Stimulated activated CD8-positive, alpha-beta memory T cell treated with anti-CD3 and anti-CD28 coated beads, Interleukin-15, amount 100 ng/mL, for 24 hours (primary cell): ENCODE data around the gene TRIM52.

Experiments
- DNase-seq: peaks from one replicate; pipeline ENCODE4 v3.0.0-alpha.2; 2020; ENCODE audit warnings: low read depth

The TRIM52 gene

DNA sequence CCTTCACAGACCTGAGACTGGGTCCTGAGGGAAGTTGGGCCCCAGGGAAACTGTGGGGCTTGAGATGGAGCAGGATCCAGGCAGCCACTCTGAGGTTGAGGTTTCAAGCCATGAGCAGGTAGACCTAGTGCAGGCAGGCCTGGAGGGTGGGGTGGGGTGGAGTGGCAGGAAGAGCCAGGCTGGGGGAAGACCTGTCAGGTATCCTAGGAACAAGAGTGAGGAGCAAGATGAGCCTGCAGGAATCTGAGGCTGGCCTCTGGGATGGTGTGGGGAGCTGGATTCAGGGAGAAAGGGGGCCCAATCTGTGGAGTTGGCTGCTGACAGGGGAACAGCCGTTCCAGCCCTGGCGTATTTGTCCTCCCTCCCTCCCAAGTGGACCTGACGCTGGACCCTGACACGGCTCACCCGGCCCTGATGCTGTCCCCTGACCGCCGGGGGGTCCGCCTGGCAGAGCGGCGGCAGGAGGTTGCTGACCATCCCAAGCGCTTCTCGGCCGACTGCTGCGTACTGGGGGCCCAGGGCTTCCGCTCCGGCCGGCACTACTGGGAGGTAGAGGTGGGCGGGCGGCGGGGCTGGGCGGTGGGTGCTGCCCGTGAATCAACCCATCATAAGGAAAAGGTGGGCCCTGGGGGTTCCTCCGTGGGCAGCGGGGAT is 27.0 kb downstream of the TRIM52 start:
- DNase-seq, result no peak

GRCh38 chr5:181233088-181233800 is 27.7 kb downstream of the TRIM52 start:
- no peak for DNase-seq

- DNase-seq, result no peak
These were observed 28.4 kb downstream of the TRIM52 start for GRCh38 chr5:181232593-181232992.

GRCh38 chr5:181231432-181231831 is 29.5 kb downstream of the TRIM52 start:
- DNase-seq, result no peak

DNA sequence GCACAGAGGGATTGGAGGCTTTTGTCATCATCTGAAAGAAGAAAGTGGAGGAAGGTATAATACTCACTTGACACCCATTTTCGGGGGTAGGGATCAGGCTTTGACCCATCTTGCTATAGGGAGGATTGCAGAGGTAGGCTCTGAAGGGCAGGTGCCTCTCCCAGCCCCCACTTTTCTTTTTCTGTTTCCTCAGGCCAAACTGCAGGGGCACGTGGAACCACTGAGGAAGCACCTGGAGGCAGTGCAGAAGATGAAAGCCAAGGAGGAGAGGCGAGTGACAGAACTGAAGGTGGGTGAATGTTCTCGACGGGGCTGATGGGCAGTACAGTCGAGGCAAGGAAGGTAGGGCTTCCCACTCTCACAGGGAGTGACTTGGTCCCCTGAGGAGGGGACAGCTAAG is 30.4 kb downstream of the TRIM52 start:
- no peak for DNase-seq

DNA sequence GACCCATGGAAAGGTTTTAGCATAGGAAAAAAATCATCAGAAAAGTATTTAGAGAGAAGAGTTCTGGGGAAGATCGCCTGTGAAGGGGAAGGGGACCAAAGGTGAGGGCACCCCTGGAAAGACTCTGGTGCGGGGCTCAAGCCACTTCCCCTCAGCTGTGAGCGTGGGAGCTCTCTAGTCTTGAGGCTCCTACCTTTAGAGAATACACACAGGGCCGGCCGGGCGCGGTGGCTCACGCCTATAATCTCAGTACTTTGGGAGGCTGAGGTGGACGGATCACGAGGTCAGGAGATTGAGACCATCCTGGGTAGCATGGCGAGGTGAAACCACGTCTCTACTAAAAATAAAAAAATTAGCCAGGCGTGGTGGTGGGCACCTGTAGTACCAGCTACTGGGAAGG is 30.9 kb downstream of the TRIM52 start:
- DNase-seq, result no peak

DNA sequence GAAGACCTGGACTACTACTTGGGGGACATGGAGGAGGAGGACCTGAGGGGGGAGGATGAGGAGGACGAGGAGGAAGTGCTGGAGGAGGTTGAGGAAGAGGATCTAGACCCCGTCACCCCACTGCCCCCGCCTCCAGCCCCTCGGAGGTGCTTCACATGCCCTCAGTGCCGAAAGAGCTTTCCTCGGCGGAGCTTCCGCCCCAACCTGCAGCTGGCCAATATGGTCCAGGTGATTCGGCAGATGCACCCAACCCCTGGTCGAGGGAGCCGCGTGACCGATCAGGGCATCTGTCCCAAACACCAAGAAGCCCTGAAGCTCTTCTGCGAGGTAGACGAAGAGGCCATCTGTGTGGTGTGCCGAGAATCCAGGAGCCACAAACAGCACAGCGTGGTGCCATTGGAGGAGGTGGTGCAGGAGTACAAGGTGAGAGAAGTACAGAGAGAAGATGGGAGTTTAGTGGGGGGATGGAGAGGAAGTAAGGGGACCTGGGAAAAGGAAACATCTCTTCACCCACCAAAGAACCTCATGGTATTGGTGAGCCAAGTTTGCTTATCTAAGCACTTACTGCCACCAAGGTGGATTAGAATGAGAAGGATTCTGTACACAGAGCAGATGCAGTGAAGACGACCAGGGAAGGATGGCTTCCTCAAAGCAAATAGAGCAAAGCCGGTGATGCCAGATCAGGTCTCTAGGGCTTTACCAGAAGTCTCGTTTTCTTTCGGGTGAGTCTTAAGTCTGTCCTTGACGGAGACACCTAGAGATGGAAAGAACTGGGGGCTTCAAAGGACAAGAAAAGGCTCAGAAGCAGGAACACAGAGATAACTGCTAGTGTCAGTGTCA is 36.3 kb downstream of the TRIM52 start:
- no peak for DNase-seq

DNA sequence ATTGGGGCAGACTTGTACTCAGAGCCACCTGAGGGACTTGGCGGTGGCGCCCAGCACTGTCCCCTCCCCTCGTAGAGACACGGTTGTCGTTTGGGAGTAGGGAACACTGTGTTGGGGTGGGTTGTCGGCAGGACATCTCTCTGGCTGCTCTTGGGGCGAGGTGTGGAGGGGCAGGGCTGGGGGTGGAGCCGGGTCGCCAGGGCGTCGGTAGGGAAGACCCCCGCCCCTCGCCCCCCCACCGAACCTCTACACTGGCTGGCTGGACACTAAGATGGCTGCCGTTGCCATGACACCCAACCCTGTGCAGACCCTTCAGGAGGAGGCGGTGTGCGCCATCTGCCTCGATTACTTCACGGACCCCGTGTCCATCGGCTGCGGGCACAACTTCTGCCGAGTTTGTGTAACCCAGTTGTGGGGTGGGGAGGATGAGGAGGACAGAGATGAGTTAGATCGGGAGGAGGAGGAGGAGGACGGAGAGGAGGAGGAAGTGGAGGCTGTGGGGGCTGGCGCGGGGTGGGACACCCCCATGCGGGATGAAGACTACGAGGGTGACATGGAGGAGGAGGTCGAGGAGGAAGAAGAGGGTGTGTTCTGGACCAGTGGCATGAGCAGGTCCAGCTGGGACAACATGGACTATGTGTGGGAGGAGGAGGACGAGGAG is 37.1 kb downstream of the TRIM52 start:
- DNase-seq, result no peak

- DNase-seq, result peak; percentile 91
These were observed 37.8 kb downstream of the TRIM52 start, which contains the start of gene TRIM41 for GRCh38 chr5:181223058-181223728. TSS of gene TRIM41 (plus strand) at chr5:181223281. CDS start at chr5:181224000, 719 bp downstream.

- DNase-seq, result no peak
These were observed 38.3 kb downstream of the TRIM52 start for GRCh38 chr5:181222630-181223057.

GRCh38 chr5:181221792-181222629 is 38.9 kb downstream of the TRIM52 start:
- peak; percentile 100 for DNase-seq

DNA sequence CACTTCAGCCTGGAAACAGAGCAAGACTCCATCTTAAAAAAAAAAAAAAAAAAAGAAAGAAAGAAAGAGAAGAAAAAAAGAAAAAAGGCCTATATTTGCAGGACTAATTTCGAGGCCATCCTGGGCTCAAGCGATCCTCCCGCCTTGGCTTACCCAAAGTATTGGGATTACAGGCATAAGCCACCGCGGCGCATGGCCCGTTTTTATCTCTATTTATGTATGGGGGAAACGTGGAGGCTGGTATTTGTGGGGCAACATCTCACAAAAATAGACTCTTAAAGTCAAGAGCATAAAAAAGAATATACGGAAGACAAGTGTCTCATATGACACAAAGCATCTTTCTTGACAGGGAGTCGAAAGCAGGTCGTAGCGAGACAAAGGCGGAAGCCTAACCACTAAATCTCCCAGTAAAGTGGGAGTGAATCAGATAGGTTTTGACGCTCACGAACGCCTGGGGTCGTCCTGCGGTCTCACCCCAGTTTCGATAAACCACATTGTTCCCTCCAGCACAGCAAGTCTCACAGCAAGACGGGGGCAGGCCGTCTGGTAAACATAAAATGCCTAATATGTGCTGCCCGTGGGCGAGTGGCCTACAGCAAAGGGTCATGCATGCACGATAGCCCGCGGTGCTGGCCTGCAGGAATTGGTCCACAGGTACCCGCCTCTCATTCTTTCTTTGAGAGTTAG is 39.7 kb downstream of the TRIM52 start:
- DNase-seq, result no peak

DNA sequence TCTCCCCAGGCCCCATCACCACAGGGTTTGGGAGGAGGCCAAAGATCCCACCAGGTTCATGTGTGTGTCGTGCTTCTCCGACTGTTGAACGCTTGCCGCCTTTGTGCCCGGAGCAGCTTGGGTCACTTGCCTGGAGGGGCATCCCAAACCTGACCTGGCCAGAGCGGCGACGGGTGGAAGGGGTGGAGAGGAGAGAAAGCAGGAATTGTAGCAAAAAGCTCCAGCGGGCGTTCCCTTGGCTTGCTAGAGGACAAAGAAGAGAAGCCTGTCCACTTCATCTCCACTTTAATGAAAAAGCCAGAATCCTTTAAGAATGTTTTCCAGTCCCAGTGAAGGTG is 40.8 kb downstream of the TRIM52 start:
- no peak for DNase-seq

GRCh38 chr5:181219262-181220177 is 41.4 kb downstream of the TRIM52 start:
- DNase-seq, result no peak

DNA sequence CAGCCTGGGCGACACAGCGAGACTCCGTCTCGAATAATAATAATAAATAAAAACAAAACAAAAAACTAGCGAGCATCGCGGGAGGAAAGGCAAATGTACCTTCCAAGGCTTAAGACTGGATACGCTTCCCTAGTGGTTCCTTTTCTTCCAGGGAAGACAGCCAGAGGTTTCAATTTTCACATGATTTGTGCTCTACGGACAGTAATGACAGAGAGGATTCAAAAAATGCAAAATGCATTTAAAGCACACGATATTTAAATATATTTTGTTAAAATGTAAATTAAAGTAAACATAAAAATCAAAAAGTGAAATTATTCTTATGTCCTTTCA is 42.2 kb downstream of the TRIM52 start:
- no peak for DNase-seq

GRCh38 chr5:181217803-181218062 is 43.2 kb downstream of the TRIM52 start:
- DNase-seq, result no peak

- DNase-seq, result no peak
These were observed 43.7 kb downstream of the TRIM52 start for GRCh38 chr5:181217111-181217802.

DNA sequence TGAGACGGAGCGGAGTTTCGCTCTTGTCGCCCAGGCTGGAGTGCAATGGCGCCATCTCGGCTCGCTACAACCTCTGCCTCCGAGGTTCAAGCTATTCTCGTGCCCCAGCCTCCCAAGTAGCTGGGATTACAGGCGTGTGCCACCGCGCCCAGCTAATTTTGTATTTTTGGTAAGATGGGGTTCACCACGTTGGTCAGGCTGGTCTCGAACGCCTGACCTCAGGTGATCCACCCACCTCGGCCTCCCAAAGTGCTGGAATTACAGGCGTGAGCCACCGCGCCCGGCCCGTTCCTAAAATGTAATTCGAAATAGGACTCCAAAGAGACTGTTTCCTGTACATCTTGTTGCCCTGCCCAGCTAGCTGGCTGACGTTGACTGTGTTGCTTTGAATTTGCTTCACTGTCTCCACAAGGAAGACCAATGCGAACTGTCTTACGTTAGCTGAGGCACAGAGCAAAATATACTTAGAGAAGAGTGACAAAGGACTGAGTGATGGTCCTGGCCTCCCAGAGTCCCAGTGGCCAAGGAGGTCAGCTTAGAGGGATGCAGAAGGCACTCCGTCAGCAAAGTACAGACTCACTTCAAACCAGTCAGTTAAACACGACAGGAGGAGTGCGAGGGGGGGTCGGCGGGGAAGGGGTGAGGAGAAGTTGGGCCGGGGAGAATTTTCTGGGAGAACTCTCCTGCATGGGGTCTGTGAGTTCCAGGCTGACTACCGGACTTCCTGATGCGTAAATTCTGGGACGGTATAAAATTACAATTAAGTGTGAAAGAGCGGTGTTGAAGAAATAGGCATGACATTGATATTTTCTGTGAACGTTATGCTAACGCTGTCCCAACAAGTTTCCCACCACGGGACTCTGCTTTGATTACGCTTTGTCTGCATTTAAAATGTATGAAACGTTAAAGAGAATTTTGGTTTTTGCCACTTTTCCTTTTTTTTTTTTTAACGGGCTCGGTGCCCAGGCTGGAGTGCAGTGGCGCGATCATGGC is 44.6 kb downstream of the TRIM52 start:
- DNase-seq, result no peak
